A549 treated with dexamethasone at 1 μM for 4 hours (cell line): Measurements from ENCODE around the gene ZNF653. TPM values are rescaled to one million over a fixed set of nuclear protein-coding genes. Genes with fewer than 3 reads are reported as not detected.

Source experiments
- total RNA-seq: library from RNA; stranded (reverse); fragments of 200-300 nt; extraction: Qiagen RNA extraction; gene quantifications from 5 replicates; pipeline ENCODE4 v1.2.3, GENCODE V29; 2022

ZNF653 gene
- 2.4 to 5.6 TPM (median 4.3 TPM) in 5 replicates for total RNA-seq

DNA sequence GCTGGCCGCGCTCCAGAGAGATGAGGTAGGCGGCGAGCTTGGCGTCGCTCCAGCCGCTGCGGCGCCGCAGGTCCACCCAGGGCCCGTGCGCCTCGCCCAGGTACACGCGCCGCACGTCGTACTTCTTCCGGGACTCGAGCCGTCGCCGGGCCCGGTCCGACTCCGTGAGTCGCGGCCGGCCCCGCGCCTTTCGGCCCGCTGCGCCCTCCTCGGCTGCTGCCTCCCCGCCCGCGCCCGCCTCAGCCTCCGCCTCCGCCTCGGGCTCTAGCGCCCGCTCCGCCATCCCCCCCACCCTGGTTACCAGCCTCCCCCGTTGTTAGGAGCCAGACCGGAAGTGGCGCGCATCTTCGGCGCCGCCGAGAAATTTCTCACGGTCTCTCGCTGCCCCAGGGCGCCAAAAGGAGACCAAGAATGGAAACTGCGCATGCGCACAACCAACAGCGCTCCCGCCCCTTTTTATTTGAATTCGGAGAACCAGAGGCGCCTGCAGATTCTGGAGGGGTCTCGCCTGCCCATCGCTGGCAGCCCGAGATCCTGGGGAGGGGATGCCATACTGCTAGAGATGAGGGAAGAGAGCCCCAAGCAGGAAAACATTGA is at the start of gene ZNF653:
Gene ZNF653 (minus strand): TSS at position 336 of the 597 bp plus-strand sequence. CDS start 53 bp downstream, at position 283.

DNA sequence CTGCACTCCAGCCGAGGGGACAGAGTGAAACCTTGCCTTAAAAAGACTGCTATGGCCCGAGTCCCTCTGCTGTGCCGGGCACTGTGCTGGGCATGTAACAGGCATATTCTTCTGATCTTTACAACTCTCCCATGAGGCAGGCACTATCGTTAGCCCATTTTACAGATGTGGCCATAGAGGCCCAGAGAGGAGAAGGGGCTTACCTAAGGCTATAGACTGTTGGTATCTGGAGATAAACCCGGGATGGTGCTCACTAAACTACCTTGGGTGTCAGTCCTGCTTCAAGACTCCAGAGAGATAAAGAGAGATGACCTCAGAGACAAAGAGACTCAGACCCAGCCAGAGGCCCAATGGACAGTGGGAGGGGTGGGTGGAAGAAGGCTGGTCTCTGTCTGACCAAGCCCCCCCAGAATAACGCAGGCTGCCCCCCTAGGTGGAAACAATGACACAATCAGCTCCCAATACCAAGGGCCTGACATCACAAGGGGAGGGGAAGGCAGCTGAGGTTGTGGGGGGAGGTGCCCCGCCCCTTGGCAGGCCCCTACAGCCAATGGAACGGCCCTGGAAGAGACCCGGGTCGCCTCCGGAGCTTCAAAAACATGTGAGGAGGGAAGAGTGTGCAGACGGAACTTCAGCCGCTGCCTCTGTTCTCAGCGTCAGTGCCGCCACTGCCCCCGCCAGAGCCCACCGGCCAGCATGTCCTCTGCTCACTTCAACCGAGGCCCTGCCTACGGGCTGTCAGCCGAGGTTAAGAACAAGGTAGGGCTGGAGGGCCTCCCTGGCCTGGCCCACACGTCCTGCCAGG is 32.8 kb upstream of the ZNF653 start, which contains the start of gene CNN1:
Gene CNN1 (plus strand): TSS at position 620 of the 805 bp plus-strand sequence. CDS start 77 bp downstream, at position 697.

DNA sequence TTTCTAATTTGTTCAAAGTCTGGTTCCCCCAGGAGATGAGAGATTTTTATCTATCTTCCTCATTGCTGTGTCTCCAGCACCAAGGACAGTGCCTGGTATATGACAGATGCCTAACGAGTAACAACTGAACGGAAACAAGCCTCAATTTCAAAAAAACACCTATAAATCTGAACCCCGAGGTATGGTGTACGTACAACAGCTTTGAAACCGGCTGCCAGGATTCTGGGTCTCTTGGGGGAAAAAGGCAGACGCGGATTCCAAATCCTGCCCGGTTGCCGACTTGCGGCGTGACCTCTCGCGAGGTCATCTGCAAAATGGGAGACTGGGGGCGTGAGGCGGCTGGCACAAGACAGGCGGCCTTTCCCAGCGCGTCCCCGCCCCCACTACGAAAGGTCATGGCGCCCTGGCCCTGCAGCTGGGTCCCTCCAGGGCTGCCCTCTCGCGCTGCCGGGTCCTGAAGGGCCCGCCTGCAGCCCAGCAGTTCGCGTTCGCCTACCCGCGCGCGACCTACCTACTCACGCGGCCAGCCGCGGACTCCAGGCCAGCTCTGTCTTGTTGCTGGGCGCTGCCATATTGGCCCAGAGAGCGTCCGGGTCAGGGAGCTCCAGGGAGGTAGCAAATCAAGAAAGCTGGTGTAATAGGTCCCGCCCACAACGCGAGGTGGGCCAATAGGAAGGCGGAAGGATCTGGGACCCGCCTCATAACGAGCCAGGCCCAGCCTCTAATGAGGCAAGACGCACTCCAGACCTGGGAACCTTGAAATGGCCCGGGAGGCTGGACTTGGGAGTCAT is 23.1 kb upstream of the ZNF653 start, which contains the start of gene ECSIT:
Gene ECSIT (minus strand): TSS at position 584 of the 791 bp plus-strand sequence. CDS start 9,964 bp downstream, outside the sequence.

GRCh38 chr19:11480715-11481533 is 24.7 kb downstream of the ZNF653 start, which contains the start of gene ELAVL3:
Gene ELAVL3 (minus strand): TSS chr19:11481046. CDS start chr19:11480608, 438 bp downstream.

GRCh38 chr19:11435057-11435832 is 70.4 kb downstream of the ZNF653 start, which contains the start of the genes ODAD3 and PRKCSH:
Gene ODAD3 (minus strand): TSS chr19:11435121. CDS start chr19:11435016, 105 bp downstream.
Gene PRKCSH (plus strand): TSS chr19:11435635. CDS start chr19:11436118, 483 bp downstream.

Other genes starting within 250 kb of the ZNF653 start
- gene DOCK6, start 243.3 kb downstream of the ZNF653 start, total RNA-seq, result 8.6 to 10.8 TPM (median 8.9 TPM) in 5 replicates
- not detected in 5 replicates for gene TSPAN16, start 209.7 kb downstream of the ZNF653 start, total RNA-seq
- gene RAB3D, start 166.2 kb downstream of the ZNF653 start, total RNA-seq, result 4.3 to 6.0 TPM (median 5.4 TPM) in 5 replicates
- 95.8 to 123 TPM (median 104 TPM) in 5 replicates for gene TMEM205, start 159.6 kb downstream of the ZNF653 start, total RNA-seq
- gene CCDC159, start 159.3 kb downstream of the ZNF653 start, total RNA-seq, result 4.0 to 4.7 TPM (median 4.3 TPM) in 5 replicates
- 8.1 to 10.0 TPM (median 9.3 TPM) in 5 replicates for gene PLPPR2, start 150.4 kb downstream of the ZNF653 start, total RNA-seq
- gene SWSAP1, start 131.2 kb downstream of the ZNF653 start, total RNA-seq, result 1.6 to 2.2 TPM (median 1.8 TPM) in 5 replicates
- 2.9 to 4.3 TPM (median 4.0 TPM) in 5 replicates for gene EPOR, start 121.5 kb downstream of the ZNF653 start, total RNA-seq
- gene RGL3, start 86.5 kb downstream of the ZNF653 start, total RNA-seq, result 0.98 to 1.8 TPM (median 1.5 TPM) in 5 replicates
- gene ODAD3, start 70.7 kb downstream of the ZNF653 start, total RNA-seq, result 0.92 to 1.9 TPM (median 1.4 TPM) in 5 replicates
- gene PRKCSH, start 70.2 kb downstream of the ZNF653 start, total RNA-seq, result 228 to 275 TPM (median 269 TPM) in 5 replicates
- gene ELAVL3, start 24.8 kb downstream of the ZNF653 start, total RNA-seq, result 0.02 to 0.26 TPM (median 0.15 TPM) in 5 replicates
- 25.7 to 33.5 TPM (median 29.7 TPM) in 5 replicates for gene ECSIT, start 23.3 kb upstream of the ZNF653 start, total RNA-seq
- gene CNN1, start 33.0 kb upstream of the ZNF653 start, total RNA-seq, result 0.26 to 0.66 TPM (median 0.45 TPM) in 5 replicates
- 97.7 to 116 TPM (median 103 TPM) in 5 replicates for gene ELOF1, start 53.4 kb upstream of the ZNF653 start, total RNA-seq
- gene ACP5, start 71.8 kb upstream of the ZNF653 start, total RNA-seq, result 0.11 to 0.41 TPM (median 0.25 TPM) in 5 replicates
- gene ZNF627, start 91.6 kb upstream of the ZNF653 start, total RNA-seq, result 2.7 to 4.0 TPM (median 3.5 TPM) in 5 replicates
- gene ZNF823, start 233.1 kb upstream of the ZNF653 start, total RNA-seq, result 2.1 to 3.2 TPM (median 2.4 TPM) in 5 replicates